IMR-90 (cell line): ENCODE results near the gene CHST8. TPM values are rescaled to one million over a fixed set of nuclear protein-coding genes. Genes with fewer than 3 reads are reported as not detected.

Experiments
- ATAC-seq: fragments of 200-7000 bp; cut with Tn5 transposase; 2 replicates; pipeline ENCODE4 v1.9.1; 2020; ENCODE audit warnings: low read depth, mild to moderate bottlenecking, moderate library complexity
- BruUV-seq: library from RNA; stranded (reverse); fragments of 400-500 nt; replicated peaks from 2 replicates; lab custom pipeline; 2021; lab: Mats Ljungman, UMichigan
- CTCF ChIA-PET: fragments of 300-600 bp; formaldehyde crosslinking; extraction: SDS; loops from one replicate; lab custom pipeline; 2021; ENCODE audit warnings: antibody characterized with exemption; lab: Yijun Ruan, JAX
- POLR2A ChIA-PET: fragments of 300-600 bp; sonication (Branson Sonifier 250); formaldehyde crosslinking; loops from one replicate; lab custom pipeline; 2022; ENCODE audit warnings: antibody characterized with exemption; ENCODE audit not compliant: unreplicated experiment; lab: Charles Lee
- DNase-seq: peaks from one replicate; pipeline ENCODE4 v3.0.0; 2013
- H2AFZ ChIP-seq: replicated peaks from 2 replicates; pipeline ENCODE3; 2013; ENCODE audit warnings: low read length, mild to moderate bottlenecking; ENCODE audit not compliant: poor library complexity
- H2AK5ac ChIP-seq: 2 replicates; pipeline ENCODE4 v1.6.1; 2013; ENCODE audit warnings: low read depth, low read length, inconsistent platforms
- H2AK9ac ChIP-seq: replicated peaks from 2 replicates; pipeline ENCODE3; 2013; ENCODE audit warnings: mild to moderate bottlenecking, low read depth, low read length, moderate library complexity; ENCODE audit not compliant: poor library complexity
- H2BK120ac ChIP-seq: 2 replicates; pipeline ENCODE4 v1.6.1; 2013; ENCODE audit warnings: low read depth, low read length, inconsistent platforms
- H2BK15ac ChIP-seq: 3 replicates; pipeline ENCODE4 v1.6.1; 2013; ENCODE audit warnings: low read depth, low read length, inconsistent platforms
- H2BK20ac ChIP-seq: 2 replicates; pipeline ENCODE4 v1.6.1; 2013; ENCODE audit warnings: low read depth, mild to moderate bottlenecking, inconsistent platforms, low read length, moderate library complexity
- H2BK5ac ChIP-seq: 2 replicates; pipeline ENCODE4 v1.6.1; 2013; ENCODE audit warnings: mild to moderate bottlenecking, low read depth, low read length, inconsistent platforms; ENCODE audit not compliant: poor library complexity, severe bottlenecking
- H3K14ac ChIP-seq: replicated peaks from 2 replicates; pipeline ENCODE4 v1.6.1; 2013; ENCODE audit warnings: low read depth, low read length, inconsistent platforms
- H3K18ac ChIP-seq: 2 replicates; pipeline ENCODE4 v1.6.1; 2013; ENCODE audit warnings: low read depth, low read length, control low read depth
- H3K23ac ChIP-seq: 2 replicates; pipeline ENCODE4 v1.6.1; 2013; ENCODE audit warnings: low read depth, low read length, inconsistent platforms
- H3K27ac ChIP-seq: 2 replicates; pipeline ENCODE4 v1.5.1; 2013; ENCODE audit warnings: mild to moderate bottlenecking, control low read depth, low read length; ENCODE audit not compliant: insufficient read depth
- H3K27me3 ChIP-seq: 2 replicates; pipeline ENCODE4 v1.6.1; 2013; ENCODE audit warnings: low read length; ENCODE audit not compliant: control insufficient read depth, insufficient read depth
- H3K36me3 ChIP-seq: 2 replicates; pipeline ENCODE4 v1.6.1; 2013; ENCODE audit warnings: low read length, mixed read lengths; ENCODE audit not compliant: control insufficient read depth, insufficient read depth
- H3K4ac ChIP-seq: 2 replicates; pipeline ENCODE4 v1.6.1; 2013; ENCODE audit warnings: low read depth, low read length, inconsistent platforms
- H3K4me1 ChIP-seq: 2 replicates; pipeline ENCODE4 v1.6.1; 2013; ENCODE audit warnings: low read length, mixed read lengths; ENCODE audit not compliant: control insufficient read depth, insufficient read depth
- H3K4me2 ChIP-seq: 2 replicates; pipeline ENCODE4 v1.6.1; 2013; ENCODE audit warnings: low read depth, mild to moderate bottlenecking, control low read depth, low read length, moderate library complexity
- H3K4me3 ChIP-seq: 2 replicates; pipeline ENCODE4 v1.5.1; 2013; ENCODE audit warnings: low read depth, mild to moderate bottlenecking, control low read depth, low read length, moderate library complexity; ENCODE audit not compliant: insufficient read depth
- H3K56ac ChIP-seq: 2 replicates; pipeline ENCODE4 v1.6.1; 2013; ENCODE audit warnings: low read length, inconsistent platforms; ENCODE audit not compliant: insufficient read depth; ENCODE audit errors: extremely low read depth
- H3K79me1 ChIP-seq, 2 experiments: 2 replicates each; pipeline ENCODE4 v1.6.1; 2013; ENCODE audit warnings: low read length in 2 of 2, inconsistent platforms in 1 of 2, low read depth in 1 of 2
- H3K9ac ChIP-seq: 2 replicates; pipeline ENCODE4 v1.6.1; 2013; ENCODE audit warnings: low read depth, low read length, control low read depth
- H3K9me1 ChIP-seq: 2 replicates; pipeline ENCODE4 v1.6.1; 2013; ENCODE audit warnings: low read length, inconsistent platforms; ENCODE audit not compliant: insufficient read depth
- H3K9me3 ChIP-seq: 2 replicates; pipeline ENCODE4 v1.6.1; 2013; ENCODE audit warnings: low read length; ENCODE audit not compliant: control insufficient read depth, insufficient read depth
- H4K20me1 ChIP-seq: 2 replicates; pipeline ENCODE4 v1.6.1; 2013; ENCODE audit warnings: low read length, inconsistent platforms; ENCODE audit not compliant: insufficient read depth
- H4K5ac ChIP-seq: 2 replicates; pipeline ENCODE4 v1.6.1; 2013; ENCODE audit warnings: mild to moderate bottlenecking, low read depth, low read length, control low read depth
- H4K8ac ChIP-seq, 2 experiments: 2 replicates each; pipeline ENCODE4 v1.6.1; 2013; ENCODE audit warnings: low read depth in 2 of 2, low read length in 2 of 2, control low read depth in 1 of 2, inconsistent platforms in 1 of 2
- H4K91ac ChIP-seq: 2 replicates; pipeline ENCODE4 v1.6.1; 2013; ENCODE audit warnings: low read depth, low read length, inconsistent platforms; ENCODE audit not compliant: insufficient read depth
- BHLHE40 ChIP-seq: fragments of 150-350 bp; IDR thresholded peaks from 2 replicates; pipeline ENCODE4 v1.6.1; 2016; ENCODE audit warnings: mild to moderate bottlenecking, low read depth, low read length
- CEBPB ChIP-seq: IDR thresholded peaks from 2 replicates; pipeline ENCODE4 v1.6.1; 2012; ENCODE audit warnings: low read depth, low read length, improper control_type of control experiment
- CHD1 ChIP-seq: IDR thresholded peaks from 2 replicates; pipeline ENCODE4 v1.6.1; 2012; ENCODE audit warnings: low read depth, low read length, improper control_type of control experiment
- CTCF ChIP-seq: conservative IDR thresholded peaks from 2 replicates; pipeline ENCODE4 v1.5.1; 2012; ENCODE audit warnings: mild to moderate bottlenecking, low read depth, low read length, improper control_type of control experiment
- ELK1 ChIP-seq: fragments of 150-350 bp; IDR thresholded peaks from 2 replicates; pipeline ENCODE4 v1.6.1; 2016; ENCODE audit warnings: low read depth, mild to moderate bottlenecking, low read length, moderate library complexity, borderline replicate concordance
- FOS ChIP-seq: fragments of 150-350 bp; IDR thresholded peaks from 2 replicates; pipeline ENCODE4 v1.6.1; 2016; ENCODE audit warnings: low read depth, low read length
- MAFK ChIP-seq: IDR thresholded peaks from 2 replicates; pipeline ENCODE4 v1.6.1; 2012; ENCODE audit warnings: low read depth, low read length, improper control_type of control experiment
- MAZ ChIP-seq: IDR thresholded peaks from 2 replicates; pipeline ENCODE4 v1.6.1; 2012; ENCODE audit warnings: low read depth, mild to moderate bottlenecking, low read length, improper control_type of control experiment, moderate library complexity, borderline replicate concordance
- MXI1 ChIP-seq: IDR thresholded peaks from 2 replicates; pipeline ENCODE4 v1.6.1; 2012; ENCODE audit warnings: low read depth, mild to moderate bottlenecking, low read length, moderate library complexity, borderline replicate concordance
- NFE2L2 ChIP-seq: fragments of 150-350 bp; IDR thresholded peaks from 2 replicates; pipeline ENCODE4 v1.6.1; 2016; ENCODE audit warnings: low read depth, mild to moderate bottlenecking, low read length
- POLR2A ChIP-seq: IDR thresholded peaks from 2 replicates; pipeline ENCODE4 v1.6.1; 2012; ENCODE audit warnings: mild to moderate bottlenecking, low read depth, low read length
- RAD21 ChIP-seq: IDR thresholded peaks from 2 replicates; pipeline ENCODE4 v1.6.1; 2012; ENCODE audit warnings: low read length, improper control_type of control experiment
- RCOR1 ChIP-seq: IDR thresholded peaks from 2 replicates; pipeline ENCODE4 v1.6.1; 2012; ENCODE audit warnings: mild to moderate bottlenecking, low read length, improper control_type of control experiment; ENCODE audit not compliant: insufficient replicate concordance
- RFX5 ChIP-seq: IDR thresholded peaks from 2 replicates; pipeline ENCODE4 v1.8.0; 2012; ENCODE audit warnings: low read depth, mild to moderate bottlenecking, low read length, moderate library complexity
- SMC3 ChIP-seq: fragments of 150-350 bp; IDR thresholded peaks from 2 replicates; pipeline ENCODE4 v1.6.1; 2016; ENCODE audit warnings: low read depth, mild to moderate bottlenecking, antibody characterized with exemption, low read length, moderate library complexity
- WGBS, 2 experiments: methylation state at CpG; one replicate each; pipeline versions ENCODE4 v1.1.5 to v1.1.7; 2013; ENCODE audit warnings: missing lambda C conversion rate in 2 of 2; ENCODE audit not compliant: insufficient read length in 1 of 2; ENCODE audit errors: extremely low coverage in 2 of 2; 5-methylcytosine and 5-hydroxymethylcytosine counted together
- dilution Hi-C: fragments of 300-500 bp; cut with HindIII; formaldehyde crosslinking; loops from one replicate; pipeline ENCODE4 v1.14.3; 2018; ENCODE audit warnings: low sequenced_read_pairs; ENCODE audit not compliant: unreplicated experiment
- in situ Hi-C: fragments of 300-500 bp; cut with MboI; formaldehyde crosslinking; loops from 3 replicates; pipeline ENCODE4 v1.14.3; 2019; ENCODE audit warnings: low sequenced_read_pairs, inconsistent platforms, mixed read lengths
- intact Hi-C: fragments of 100-400 bp; cut with micrococcal nuclease; formaldehyde crosslinking; loops from 2 replicates; pipeline ENCODE4 v1.10.0; 2022
- polyA plus RNA-seq, 3 experiments: library from polyadenylated mRNA; depleted of rRNA; stranded (reverse); fragments of >200 nt; gene quantifications; 2 replicates each; pipeline ENCODE4 v1.2.3, GENCODE V29; 2012; ENCODE audit warnings: low replicate concordance in 1 of 3
- total RNA-seq: library from RNA; depleted of rRNA; stranded (reverse); fragments of >200 nt; gene quantifications from 2 replicates; pipeline ENCODE4 v1.2.3, GENCODE V29; 2012
- TF ChIP-seq, protein P1 (sequence below): fragments of 150-350 bp; IDR thresholded peaks from 2 replicates; pipeline ENCODE4 v1.6.1; 2017; ENCODE audit warnings: mild to moderate bottlenecking, antibody characterized with exemption, low read length, low read depth

The CHST8 gene
- total and polyA plus RNA-seq, 2 of the 4 experiments (the other 2 are of a cell fraction) = not detected

GRCh38 chr19:33781415-33781935, 159.7 kb downstream of the CHST8 start:
- Histone ChIP-seq H3K27me3 (peaks cover 16% of the 10 kb centered on the region; the same call in 1 of the 2 replicates), H2BK20ac (no peak overlapping the region), H3K9ac (no peak overlapping the region), H2BK120ac (no peak overlapping the region), H2AK5ac (no peak overlapping the region), H3K14ac (no peak overlapping the region), H4K20me1 (no peaks in the 10 kb centered on the region), H3K23ac (no peak overlapping the region), H4K5ac (no peak overlapping the region), H3K36me3 (no peaks in the 10 kb centered on the region), H2BK15ac (no peak overlapping the region), H3K4me1 (peaks cover 6% of the 10 kb centered on the region), H3K9me1 (peaks cover 25% of the 10 kb centered on the region), H3K27ac (no peak overlapping the region), H3K56ac (no peak overlapping the region), H4K91ac (no peak overlapping the region), H3K79me1 (no peaks in the 10 kb centered on the region; a peak in 1 of 4 replicates), H3K4me3 (no peak overlapping the region), H3K9me3 (no peaks in the 10 kb centered on the region), H3K4ac (no peak overlapping the region; the same call in 1 of the 2 replicates), H2AFZ (no peak overlapping the region), H2AK9ac (no peak overlapping the region), H4K8ac (no peak overlapping the region), H3K18ac (no peak overlapping the region), H3K4me2 (no peak overlapping the region), H2BK5ac (no peak overlapping the region)
- ATAC-seq (no peak), DNase-seq (no peak)
- in situ Hi-C loops = loop anchor here (5.0 to 25.0 kb wide), 2 partner anchors 221 to 556 kb away; no protein-coding TSS in a partner anchor
- ChIA-PET CTCF (interaction anchor here (0.6 to 0.9 kb wide), 2 partner anchors 34 to 217 kb away, joined by 3 read pairs; no protein-coding TSS in a partner anchor), POLR2A (no interaction called here)
- WGBS, 2 experiments = 65% methylated on average over 5 of the region's 15 CpGs; no CpG with 5 or more reads in 1 of the 2 experiments
- no TSS peak for BruUV-seq
- TF ChIP-seq, protein P1, sequence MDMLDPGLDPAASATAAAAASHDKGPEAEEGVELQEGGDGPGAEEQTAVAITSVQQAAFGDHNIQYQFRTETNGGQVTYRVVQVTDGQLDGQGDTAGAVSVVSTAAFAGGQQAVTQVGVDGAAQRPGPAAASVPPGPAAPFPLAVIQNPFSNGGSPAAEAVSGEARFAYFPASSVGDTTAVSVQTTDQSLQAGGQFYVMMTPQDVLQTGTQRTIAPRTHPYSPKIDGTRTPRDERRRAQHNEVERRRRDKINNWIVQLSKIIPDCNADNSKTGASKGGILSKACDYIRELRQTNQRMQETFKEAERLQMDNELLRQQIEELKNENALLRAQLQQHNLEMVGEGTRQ = no peak
- no peak for TF ChIP-seq CTCF
- no peak for TF ChIP-seq CEBPB
- TF ChIP-seq ELK1 = no peak
- TF ChIP-seq RAD21 = no peak
- no peak for TF ChIP-seq SMC3
- TF ChIP-seq MAFK = no peak
- no peak for TF ChIP-seq NFE2L2
- no peak for TF ChIP-seq POLR2A
- TF ChIP-seq FOS = no peak
- no peak for TF ChIP-seq MXI1
- no peak for TF ChIP-seq MAZ
- TF ChIP-seq RCOR1 = no peak
- no peak for TF ChIP-seq BHLHE40
- no peak for TF ChIP-seq CHD1
- TF ChIP-seq RFX5 = no peak
- dilution Hi-C loops = no loop called here
- intact Hi-C loops = no loop called here
